ENCODE results near the gene NFU1. TPM values are rescaled to one million over a fixed set of nuclear protein-coding genes. Genes with fewer than 3 reads are reported as not detected.

The NFU1 gene
- total and polyA plus RNA-seq, 2 of the 8 experiments (the other 6 are each of a cell fraction or from before 2014, with no cell fraction given) = 18.4 to 45.5 TPM

DNA sequence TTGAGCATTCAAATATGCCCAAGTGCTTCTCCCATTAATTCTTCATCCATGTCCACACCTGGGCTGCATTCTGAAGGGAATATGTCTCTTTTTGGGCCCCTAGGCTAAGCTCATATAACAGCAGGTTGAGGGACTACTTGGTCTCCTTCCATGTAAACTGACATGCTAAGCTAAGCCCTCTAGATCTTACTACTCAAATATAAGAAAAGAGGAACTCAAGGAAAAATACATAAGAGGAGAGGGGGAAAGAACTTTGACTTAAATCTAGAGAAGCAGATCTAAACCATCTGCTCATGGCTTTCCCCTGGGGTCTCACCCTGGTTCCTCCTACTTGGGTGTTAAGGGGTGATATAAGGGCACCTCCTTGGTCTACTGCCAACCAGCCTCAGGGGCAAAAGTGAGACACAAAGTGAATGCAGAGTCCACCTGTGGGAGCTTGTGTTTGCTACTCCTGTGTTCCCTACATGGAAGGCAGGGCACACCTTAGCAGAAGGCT is 19.8 kb upstream of the NFU1 start (continued):
- no peak for TF ChIP-seq KDM5A (IDR thresholded peaks at IDR 0.05; ENCODE audit: low read length)
- no peak for TF ChIP-seq NANOG (IDR thresholded peaks at IDR 0.05; ENCODE audit: insufficient read depth, low read depth, low read length, poor library complexity, severe bottlenecking)
